Progenitor cell of endocrine pancreas (in vitro differentiated cells): ENCODE measurements around the gene HECW1. TPM values are rescaled to one million over a fixed set of nuclear protein-coding genes. Genes with fewer than 3 reads are reported as not detected.

Experiments
- DNase-seq: peaks from one replicate; pipeline ENCODE4 v3.0.0; 2021; ENCODE audit warnings: low spot score; ENCODE audit not compliant: unreplicated experiment
- H3K27ac Mint-ChIP-seq: 2 replicates; pipeline ENCODE4 v1.8.0; 2021; ENCODE audit warnings: mild to moderate bottlenecking, moderate library complexity, mixed read lengths
- H3K27me3 Mint-ChIP-seq: 2 replicates; pipeline ENCODE4 v1.8.0; 2021; ENCODE audit warnings: mixed read lengths
- H3K36me3 Mint-ChIP-seq: 2 replicates; pipeline ENCODE4 v1.8.0; 2022; ENCODE audit warnings: mixed read lengths; ENCODE audit not compliant: insufficient read depth
- H3K4me1 Mint-ChIP-seq: 2 replicates; pipeline ENCODE4 v1.8.0; 2021; ENCODE audit warnings: low read depth, mixed read lengths
- H3K4me3 Mint-ChIP-seq: 2 replicates; pipeline ENCODE4 v1.8.0; 2021; ENCODE audit warnings: low read depth, mild to moderate bottlenecking, moderate library complexity, mixed read lengths
- H3K9me3 Mint-ChIP-seq: 2 replicates; pipeline ENCODE4 v1.8.0; 2021; ENCODE audit warnings: low read depth, mixed read lengths
- total RNA-seq: library from RNA; stranded (reverse); gene quantifications from 2 replicates; pipeline ENCODE4 v1.2.1, GENCODE V29; 2021
- TF ChIP-seq, protein P1 (sequence below): fragments of 200-600 bp; sonication (generic); IDR thresholded peaks from one replicate; pipeline ENCODE4 v1.5.0; 2021; ENCODE audit warnings: antibody characterized with exemption, mild to moderate bottlenecking; ENCODE audit not compliant: unreplicated experiment

The HECW1 gene
- total RNA-seq, 1 donor from 2014 or later: 0.50 TPM

DNA sequence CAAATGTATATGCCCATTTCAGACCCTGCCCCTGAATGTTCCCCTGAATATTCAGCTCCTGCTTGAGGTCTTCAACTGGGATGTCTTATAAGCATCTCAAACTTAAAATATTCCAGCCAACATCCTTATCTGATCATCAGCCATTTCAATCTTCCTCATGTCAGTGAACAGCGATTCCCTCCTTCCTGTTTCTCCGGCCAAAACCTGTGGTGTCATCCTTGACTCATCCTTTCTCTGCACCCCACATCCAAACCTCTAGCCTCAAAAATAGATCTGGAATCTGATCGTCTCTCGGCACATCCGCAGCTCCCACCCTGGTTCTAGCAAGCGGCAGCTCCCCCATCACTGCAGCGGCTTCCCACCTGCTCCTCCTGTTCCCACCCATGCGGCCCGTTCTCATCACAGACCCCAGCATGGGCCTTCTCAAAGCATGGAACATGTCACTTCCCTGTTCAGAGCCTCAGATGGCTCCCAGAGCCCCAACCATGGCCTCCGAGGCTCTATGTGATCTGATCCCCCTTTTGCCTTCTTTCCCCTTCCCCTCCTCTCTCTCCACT lies 165.7 kb downstream of the HECW1 start:
- Mint-ChIP-seq H3K27ac (no peak overlapping the region), H3K4me1 (peaks cover 15% of the 10 kb centered on the region), H3K4me3 (no peak overlapping the region), H3K36me3 (no peaks in the 10 kb centered on the region), H3K9me3 (no peaks in the 10 kb centered on the region), H3K27me3 (peaks cover 28% of the 10 kb centered on the region)
- TF ChIP-seq, protein P1, sequence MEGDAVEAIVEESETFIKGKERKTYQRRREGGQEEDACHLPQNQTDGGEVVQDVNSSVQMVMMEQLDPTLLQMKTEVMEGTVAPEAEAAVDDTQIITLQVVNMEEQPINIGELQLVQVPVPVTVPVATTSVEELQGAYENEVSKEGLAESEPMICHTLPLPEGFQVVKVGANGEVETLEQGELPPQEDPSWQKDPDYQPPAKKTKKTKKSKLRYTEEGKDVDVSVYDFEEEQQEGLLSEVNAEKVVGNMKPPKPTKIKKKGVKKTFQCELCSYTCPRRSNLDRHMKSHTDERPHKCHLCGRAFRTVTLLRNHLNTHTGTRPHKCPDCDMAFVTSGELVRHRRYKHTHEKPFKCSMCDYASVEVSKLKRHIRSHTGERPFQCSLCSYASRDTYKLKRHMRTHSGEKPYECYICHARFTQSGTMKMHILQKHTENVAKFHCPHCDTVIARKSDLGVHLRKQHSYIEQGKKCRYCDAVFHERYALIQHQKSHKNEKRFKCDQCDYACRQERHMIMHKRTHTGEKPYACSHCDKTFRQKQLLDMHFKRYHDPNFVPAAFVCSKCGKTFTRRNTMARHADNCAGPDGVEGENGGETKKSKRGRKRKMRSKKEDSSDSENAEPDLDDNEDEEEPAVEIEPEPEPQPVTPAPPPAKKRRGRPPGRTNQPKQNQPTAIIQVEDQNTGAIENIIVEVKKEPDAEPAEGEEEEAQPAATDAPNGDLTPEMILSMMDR: no peak
- DNase-seq: no peak

DNA sequence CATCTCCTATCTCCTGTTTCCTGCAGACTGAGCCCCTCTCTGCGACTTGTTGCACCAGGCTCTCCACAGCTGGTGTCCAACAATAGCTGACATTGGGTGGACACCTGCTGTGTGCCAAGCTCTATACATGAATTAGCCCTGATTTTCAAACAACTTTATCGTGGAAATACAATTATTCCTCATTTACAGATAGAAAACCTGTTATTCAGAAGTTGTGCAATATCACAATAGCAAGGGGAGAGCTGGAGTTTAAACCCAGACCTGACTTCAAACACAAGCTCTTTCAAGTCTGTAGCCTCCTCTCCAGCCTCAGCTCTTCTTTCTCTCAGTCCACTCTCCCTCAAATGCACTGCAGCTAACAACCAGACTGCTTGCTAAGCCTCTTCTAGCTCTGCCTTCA lies 168.8 kb downstream of the HECW1 start:
- Mint-ChIP-seq H3K9me3 (peaks cover 4% of the 10 kb centered on the region), H3K4me1 (peaks cover 5% of the 10 kb centered on the region), H3K27me3 (peaks cover 28% of the 10 kb centered on the region), H3K4me3 (no peak overlapping the region), H3K27ac (no peak overlapping the region), H3K36me3 (peaks cover 3% of the 10 kb centered on the region)
- TF ChIP-seq, protein P1: no peak
- no peak for DNase-seq

DNA sequence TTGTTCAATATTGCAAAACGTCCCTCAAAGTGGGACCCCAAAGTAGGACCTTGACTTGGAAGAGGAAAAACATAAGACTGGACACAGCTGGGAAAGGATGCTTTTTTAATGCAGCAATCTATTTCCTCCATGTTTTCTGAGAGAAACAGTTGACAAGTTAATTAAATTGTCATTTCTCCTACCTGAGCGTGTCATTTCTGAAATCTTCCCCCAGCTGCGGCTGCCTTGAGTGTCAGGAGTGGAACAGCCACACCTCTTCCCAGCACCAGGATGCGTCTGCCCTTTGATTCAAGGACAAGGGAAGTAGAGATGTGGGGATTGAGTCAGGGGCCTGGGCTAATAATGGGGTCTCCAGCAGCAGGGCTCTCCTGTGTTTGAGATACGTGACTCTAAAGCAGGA lies 171.3 kb downstream of the HECW1 start:
- TF ChIP-seq, protein P1: no peak
- Mint-ChIP-seq H3K36me3 (peaks cover 3% of the 10 kb centered on the region), H3K4me3 (no peak overlapping the region), H3K9me3 (peaks cover 11% of the 10 kb centered on the region), H3K4me1 (no peaks in the 10 kb centered on the region), H3K27me3 (peaks cover 20% of the 10 kb centered on the region), H3K27ac (no peak overlapping the region)
- DNase-seq: no peak

DNA sequence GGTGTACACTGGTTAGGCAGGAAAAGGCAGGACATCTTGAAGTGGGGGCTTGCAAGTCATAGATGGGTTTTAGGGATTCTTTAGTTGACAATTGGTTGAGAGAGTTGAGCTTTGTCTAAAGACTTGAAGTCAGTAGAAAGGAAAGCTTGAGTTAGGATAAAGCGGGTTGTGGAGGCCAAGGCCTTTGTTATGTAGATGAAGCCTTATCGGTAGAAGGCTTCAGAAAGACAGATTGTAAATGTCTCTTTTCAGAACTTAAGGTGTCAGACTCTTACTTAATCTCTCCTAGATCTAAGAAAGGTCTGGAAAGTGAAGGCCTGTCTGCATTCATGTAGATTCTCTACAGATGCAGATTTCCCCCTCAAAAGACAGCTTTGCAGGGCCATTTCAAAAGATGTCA lies 177.4 kb downstream of the HECW1 start:
- Mint-ChIP-seq H3K4me1 (peaks cover 7% of the 10 kb centered on the region), H3K27me3 (peaks cover 3% of the 10 kb centered on the region), H3K9me3 (peaks cover 25% of the 10 kb centered on the region), H3K27ac (no peak overlapping the region), H3K4me3 (no peak overlapping the region), H3K36me3 (peaks cover 5% of the 10 kb centered on the region)
- no peak for DNase-seq
- TF ChIP-seq, protein P1: no peak

DNA sequence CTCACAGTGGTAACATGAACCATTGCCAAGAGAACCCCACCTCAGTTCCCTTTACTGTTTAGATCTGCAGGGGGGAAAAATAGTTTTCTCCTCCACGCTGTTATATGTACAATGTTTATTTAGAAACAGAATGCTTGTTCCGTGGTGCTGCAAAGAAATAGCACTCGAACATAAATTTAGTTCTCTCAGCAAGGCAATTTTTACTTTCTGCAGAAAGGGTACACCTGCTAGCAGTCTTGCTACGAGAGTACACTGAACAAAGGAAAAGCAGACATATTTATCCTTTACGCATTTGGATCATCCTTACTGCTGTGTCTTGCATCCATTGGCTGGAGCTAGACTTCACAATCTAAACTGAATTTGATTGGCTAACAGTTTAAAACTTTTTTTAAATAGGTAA lies 178.5 kb downstream of the HECW1 start:
- Mint-ChIP-seq H3K27ac (no peak overlapping the region), H3K4me3 (no peak overlapping the region), H3K9me3 (peaks cover 23% of the 10 kb centered on the region), H3K27me3 (peaks cover 3% of the 10 kb centered on the region), H3K4me1 (peaks cover 13% of the 10 kb centered on the region), H3K36me3 (peaks cover 3% of the 10 kb centered on the region)
- TF ChIP-seq, protein P1: no peak
- no peak for DNase-seq
